Retinal pigment epithelial cell (primary cell): ENCODE results near the gene TMEM63B.

Source experiments
- DNase-seq: peaks from one replicate; pipeline ENCODE4 v3.0.0-alpha.2; 2010; ENCODE audit warnings: low read depth
- H3K4me3 ChIP-seq: 2 replicates; pipeline ENCODE4 v1.5.1; 2011; ENCODE audit warnings: mild to moderate bottlenecking, low read length, control low read depth, moderate library complexity
- TF ChIP-seq, protein P1 (sequence below): conservative IDR thresholded peaks from 2 replicates; pipeline ENCODE4 v1.5.1; 2011; ENCODE audit warnings: low read depth, low read length, control low read depth, inconsistent platforms

The TMEM63B gene

DNA sequence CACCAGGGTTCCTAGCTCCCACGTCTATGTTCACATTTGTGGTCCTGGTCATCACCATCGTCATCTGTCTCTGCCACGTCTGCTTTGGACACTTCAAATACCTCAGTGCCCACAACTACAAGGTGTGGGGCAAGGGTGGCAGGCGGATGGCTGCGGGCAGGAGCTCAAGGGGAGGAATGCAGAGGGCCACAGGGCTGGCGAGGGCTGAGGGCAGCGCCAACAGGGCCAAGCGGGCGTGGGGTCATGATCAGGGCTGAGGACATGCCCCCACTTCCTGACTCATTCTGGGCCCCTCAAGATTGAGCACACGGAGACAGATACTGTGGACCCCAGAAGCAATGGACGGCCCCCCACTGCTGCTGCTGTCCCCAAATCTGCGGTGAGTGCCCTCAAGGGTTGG lies 26.7 kb downstream of the TMEM63B start:
- TF ChIP-seq, protein P1, sequence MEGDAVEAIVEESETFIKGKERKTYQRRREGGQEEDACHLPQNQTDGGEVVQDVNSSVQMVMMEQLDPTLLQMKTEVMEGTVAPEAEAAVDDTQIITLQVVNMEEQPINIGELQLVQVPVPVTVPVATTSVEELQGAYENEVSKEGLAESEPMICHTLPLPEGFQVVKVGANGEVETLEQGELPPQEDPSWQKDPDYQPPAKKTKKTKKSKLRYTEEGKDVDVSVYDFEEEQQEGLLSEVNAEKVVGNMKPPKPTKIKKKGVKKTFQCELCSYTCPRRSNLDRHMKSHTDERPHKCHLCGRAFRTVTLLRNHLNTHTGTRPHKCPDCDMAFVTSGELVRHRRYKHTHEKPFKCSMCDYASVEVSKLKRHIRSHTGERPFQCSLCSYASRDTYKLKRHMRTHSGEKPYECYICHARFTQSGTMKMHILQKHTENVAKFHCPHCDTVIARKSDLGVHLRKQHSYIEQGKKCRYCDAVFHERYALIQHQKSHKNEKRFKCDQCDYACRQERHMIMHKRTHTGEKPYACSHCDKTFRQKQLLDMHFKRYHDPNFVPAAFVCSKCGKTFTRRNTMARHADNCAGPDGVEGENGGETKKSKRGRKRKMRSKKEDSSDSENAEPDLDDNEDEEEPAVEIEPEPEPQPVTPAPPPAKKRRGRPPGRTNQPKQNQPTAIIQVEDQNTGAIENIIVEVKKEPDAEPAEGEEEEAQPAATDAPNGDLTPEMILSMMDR, result no peak
- DNase-seq, result no peak
- H3K4me3 ChIP-seq, result no peak overlapping the region

DNA sequence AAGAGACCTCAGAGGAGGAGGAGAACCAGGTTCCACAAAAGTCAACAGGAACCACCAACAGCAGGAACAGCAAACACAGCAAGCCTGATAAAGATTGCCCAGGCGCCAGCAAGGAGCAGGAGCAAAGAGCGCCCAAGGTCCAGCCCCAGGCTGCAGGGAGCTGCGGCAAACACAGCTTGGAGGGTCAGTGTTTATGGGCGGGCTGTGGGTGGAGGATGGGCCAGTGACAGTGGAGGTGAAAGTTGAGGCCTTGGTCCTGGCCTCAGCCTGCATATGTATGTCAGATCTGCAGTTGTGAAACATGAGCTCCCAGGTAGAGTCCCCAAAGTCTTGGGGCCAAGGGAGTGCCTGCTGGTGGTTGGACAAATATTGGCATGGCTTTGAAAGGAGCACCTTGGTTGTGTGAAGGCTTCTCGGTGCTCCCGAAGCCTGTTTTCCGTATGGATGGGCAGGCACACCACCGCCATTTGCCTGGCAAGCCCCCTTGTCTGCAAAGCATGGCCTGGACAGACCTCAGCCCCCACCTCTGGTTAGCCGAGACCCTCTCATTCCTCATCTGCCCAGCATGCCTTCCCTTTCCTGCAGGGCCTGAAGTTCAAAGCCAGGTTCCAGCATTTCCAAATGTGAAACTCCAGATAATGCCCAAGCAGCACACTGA lies 29.3 kb downstream of the TMEM63B start:
- H3K4me3 ChIP-seq, result no peak overlapping the region
- no peak for DNase-seq
- TF ChIP-seq, protein P1, result no peak

DNA sequence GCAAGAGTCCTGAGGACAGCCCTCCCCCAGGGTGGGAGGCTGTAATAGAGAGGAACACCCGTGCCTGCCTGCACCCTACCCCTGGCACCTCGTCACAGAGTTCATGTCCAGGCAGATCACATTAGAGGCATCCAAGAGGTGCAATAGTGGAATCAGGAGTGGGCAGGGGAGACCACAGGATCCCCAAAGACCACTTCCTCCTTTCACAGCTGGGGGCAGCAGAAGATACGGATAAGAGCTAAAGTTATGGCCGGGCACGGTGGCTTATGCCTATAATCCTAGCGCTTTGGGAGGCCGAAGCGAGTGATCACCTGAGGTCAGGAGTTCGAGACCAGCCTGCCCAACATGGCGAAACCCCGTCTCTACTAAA lies 29.8 kb downstream of the TMEM63B start:
- TF ChIP-seq, protein P1, result no peak

DNA sequence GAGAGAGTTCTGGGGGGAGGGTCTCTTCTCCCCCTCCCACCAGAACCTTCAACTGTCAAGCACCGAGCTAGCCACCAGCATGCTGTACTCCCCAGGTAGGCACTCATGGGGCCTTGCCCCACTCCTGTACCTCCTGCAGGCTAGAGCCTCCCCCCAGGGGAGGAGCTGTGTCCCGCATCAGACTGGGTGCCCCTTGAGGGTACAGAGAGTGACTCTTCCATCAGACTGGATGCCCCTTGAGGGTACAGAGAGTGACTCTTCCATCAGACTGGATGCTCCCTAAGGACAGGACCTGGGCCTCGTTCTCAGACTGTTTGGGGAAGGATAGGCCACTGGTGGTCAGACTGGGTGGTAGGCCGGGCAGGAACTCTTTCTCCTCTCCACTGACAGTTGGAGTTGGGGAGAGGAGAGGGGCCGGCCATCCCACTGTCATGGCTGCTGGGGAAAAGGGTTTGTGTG lies 31.4 kb downstream of the TMEM63B start, which contains the start of gene CAPN11:
TSS of gene CAPN11 (plus strand) at position 51 of the 459 bp plus-strand sequence. CDS start at position 80, 29 bp downstream.
- DNase-seq, result no peak
- TF ChIP-seq, protein P1, result no peak

More for the DNA sequence above, 29.8 kb downstream of the TMEM63B start:
- H3K4me3 ChIP-seq, result no peak overlapping the region
- DNase-seq, result no peak

DNA sequence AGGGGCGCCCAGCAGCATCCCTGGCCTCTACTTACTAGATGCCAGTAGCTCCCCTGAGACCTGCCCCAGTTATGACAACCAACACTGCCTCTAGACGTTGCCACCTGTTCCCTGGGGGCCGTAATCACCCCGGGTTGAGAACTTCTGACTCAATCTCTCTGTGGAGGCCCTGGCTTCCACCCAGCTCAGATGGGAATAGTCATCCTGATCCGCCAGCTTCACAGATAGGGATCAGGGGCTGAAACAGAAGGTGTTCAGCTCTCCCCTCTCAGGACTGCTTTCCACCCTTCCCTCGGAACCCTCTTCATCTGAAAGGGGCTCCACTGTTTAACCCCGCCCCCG lies 34.6 kb downstream of the TMEM63B start:
- DNase-seq, result no peak
- TF ChIP-seq, protein P1, result no peak
- no peak overlapping the region for H3K4me3 ChIP-seq

More for the DNA sequence above, 31.4 kb downstream of the TMEM63B start, which contains the start of gene CAPN11:
- H3K4me3 ChIP-seq, result no peak within 1 kb of the TSS

- TF ChIP-seq, protein P1, result no peak
- H3K4me3 ChIP-seq, result no peak overlapping the region
- no peak for DNase-seq
Measured at GRCh38 chr6:44162876-44163625, 35.7 kb downstream of the TMEM63B start.

DNA sequence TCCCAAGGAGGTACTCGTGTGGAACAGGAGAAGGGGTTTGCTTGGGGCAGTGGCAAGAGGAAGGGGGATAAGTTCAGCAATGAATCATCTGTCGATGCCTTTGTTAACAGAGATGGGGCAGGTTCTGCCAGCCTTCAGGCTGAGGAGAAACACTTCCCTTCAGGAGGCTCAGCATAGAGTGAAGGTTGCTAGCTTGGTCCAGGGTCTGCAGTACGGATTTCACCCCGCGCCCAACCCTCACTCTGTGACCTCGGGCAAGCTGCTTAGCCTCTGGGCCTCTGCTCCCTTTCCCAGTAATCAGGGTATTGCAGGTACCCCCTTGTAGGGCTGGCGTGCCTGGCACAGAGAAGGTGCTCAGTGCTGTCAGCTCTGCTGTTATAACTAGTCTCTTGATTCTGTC lies 38.8 kb downstream of the TMEM63B start:
- no peak for DNase-seq
- TF ChIP-seq, protein P1, result no peak
- no peak overlapping the region for H3K4me3 ChIP-seq
